Liver (tissue), 9 donors: Measurements from ENCODE around the gene CALR. TPM values are rescaled to one million over a fixed set of nuclear protein-coding genes. Genes with fewer than 3 reads are reported as not detected.
A peak's percentile ranks its signal among the peaks of the same experiment; 100 is the strongest.

Source experiments
- DNase-seq: peaks from one replicate; pipeline ENCODE4 v3.0.0-alpha.2; 2017; ENCODE audit warnings: low spot score
- H3K27ac ChIP-seq, 2 donors: one replicate each; pipeline ENCODE4 v1.7.0; 2013; ENCODE audit warnings: inconsistent platforms in 2 of 2, low read length in 2 of 2, control low read depth in 1 of 2, low read depth in 1 of 2, mild to moderate bottlenecking in 1 of 2
- H3K27me3 ChIP-seq, 4 donors: one replicate each; pipeline versions ENCODE4 v1.6.1 to v1.7.0; 2013; ENCODE audit warnings: low read length in 3 of 4, inconsistent platforms in 1 of 4, mild to moderate bottlenecking in 1 of 4, moderate library complexity in 1 of 4; ENCODE audit not compliant: control insufficient read depth in 4 of 4, insufficient read depth in 4 of 4
- H3K36me3 ChIP-seq, 4 donors: one replicate each; pipeline versions ENCODE4 v1.6.1 to v1.7.0; 2013; ENCODE audit warnings: low read length in 3 of 4, mild to moderate bottlenecking in 3 of 4, low read depth in 1 of 4, moderate library complexity in 1 of 4; ENCODE audit not compliant: control insufficient read depth in 4 of 4, insufficient read depth in 3 of 4
- H3K4me1 ChIP-seq, 4 donors: one replicate each; pipeline versions ENCODE4 v1.6.1 to v1.7.0; 2013; ENCODE audit warnings: low read length in 3 of 4, mild to moderate bottlenecking in 3 of 4, moderate library complexity in 1 of 4; ENCODE audit not compliant: control insufficient read depth in 4 of 4, insufficient read depth in 4 of 4
- H3K4me3 ChIP-seq, 3 donors: one replicate each; pipeline versions ENCODE4 v1.6.1 to v1.7.0; 2013; ENCODE audit warnings: low read length in 3 of 3, control low read depth in 1 of 3, low read depth in 1 of 3, mild to moderate bottlenecking in 1 of 3
- H3K9ac ChIP-seq, 2 donors: one replicate each; pipeline ENCODE4 v1.7.0; 2013; ENCODE audit warnings: low read length in 2 of 2, mild to moderate bottlenecking in 2 of 2, moderate library complexity in 2 of 2, control low read depth in 1 of 2, low read depth in 1 of 2
- H3K9me3 ChIP-seq, 4 donors: one replicate each; pipeline versions ENCODE4 v1.6.1 to v1.7.0; 2013; ENCODE audit warnings: low read length in 3 of 4; ENCODE audit not compliant: control insufficient read depth in 4 of 4
- EGR1 ChIP-seq, 2 donors: IDR thresholded peaks; 2 replicates each; pipeline ENCODE4 v1.6.1; 2016 to 2018; ENCODE audit warnings: antibody characterized with exemption in 2 of 2, low read depth in 2 of 2
- FOXA1 ChIP-seq: IDR thresholded peaks from 2 replicates; pipeline ENCODE4 v1.6.1; 2016; ENCODE audit warnings: antibody characterized with exemption
- FOXA2 ChIP-seq: IDR thresholded peaks from 2 replicates; pipeline ENCODE4 v1.6.1; 2016; ENCODE audit warnings: antibody characterized with exemption
- GABPA ChIP-seq, 2 donors: IDR thresholded peaks in 1 of 2; conservative IDR thresholded peaks in 1 of 2; 2 replicates each; pipeline ENCODE4 v1.6.1; 2016; ENCODE audit warnings: antibody characterized with exemption in 2 of 2, mild to moderate bottlenecking in 1 of 2, moderate library complexity in 1 of 2
- HNF4A ChIP-seq, 2 donors: conservative IDR thresholded peaks; 2 replicates each; pipeline ENCODE4 v1.6.1; 2016; ENCODE audit warnings: antibody characterized with exemption in 2 of 2, mild to moderate bottlenecking in 2 of 2
- HNF4G ChIP-seq: IDR thresholded peaks from 2 replicates; pipeline ENCODE4 v1.6.1; 2016; ENCODE audit warnings: antibody characterized with exemption
- JUND ChIP-seq, 2 donors: IDR thresholded peaks; 2 replicates each; pipeline ENCODE4 v1.6.1; 2016; ENCODE audit warnings: antibody characterized with exemption in 2 of 2
- NR2F2 ChIP-seq: IDR thresholded peaks from 2 replicates; pipeline ENCODE4 v1.6.1; 2016; ENCODE audit warnings: antibody characterized with exemption
- RAD21 ChIP-seq, 2 donors: IDR thresholded peaks; 2 replicates each; pipeline ENCODE4 v1.6.1; 2016; ENCODE audit warnings: antibody characterized with exemption in 2 of 2, mild to moderate bottlenecking in 2 of 2
- RXRA ChIP-seq, 2 donors: IDR thresholded peaks; 2 replicates each; pipeline ENCODE4 v1.6.1; 2017 to 2018; ENCODE audit warnings: antibody characterized with exemption in 2 of 2, mild to moderate bottlenecking in 1 of 2
- SP1 ChIP-seq: IDR thresholded peaks from 2 replicates; pipeline ENCODE4 v1.6.1; 2018; ENCODE audit warnings: antibody characterized with exemption, mild to moderate bottlenecking
- YY1 ChIP-seq: IDR thresholded peaks from 2 replicates; pipeline ENCODE4 v1.6.1; 2016; ENCODE audit warnings: antibody characterized with exemption, mild to moderate bottlenecking
- WGBS: extraction: QIAGEN DNeasy Blood & Tissue Kit; methylation state at CpG from one replicate; pipeline ENCODE4 v1.1.7; 2013; 5-methylcytosine and 5-hydroxymethylcytosine counted together
- polyA plus RNA-seq, 2 donors: library from polyadenylated mRNA; stranded (reverse) in 1 of 2; unstranded in 1 of 2; fragments of 200-250 nt in 1 of 2; fragments of >200 nt in 1 of 2; fragmentation: Nextera tagmentation in 1 of 2; extraction: Ambion mirVana in 1 of 2; gene quantifications; one replicate each; pipeline versions ENCODE4 v1.2.1 to v1.2.3, GENCODE V29; 2013 to 2015
- total RNA-seq, 2 donors: library from RNA; depleted of rRNA; stranded (reverse); fragments of >200 nt; gene quantifications; one replicate each; pipeline ENCODE4 v1.2.3, GENCODE V29; 2014
- TF ChIP-seq, protein P1 (sequence below): IDR thresholded peaks from 2 replicates; pipeline ENCODE4 v1.6.1; 2016; ENCODE audit warnings: antibody characterized with exemption
- TF ChIP-seq, protein P2 (sequence below): fragments of 150-350 bp; IDR thresholded peaks from 2 replicates; pipeline ENCODE4 v1.5.1; 2017; ENCODE audit warnings: improper control_type of control experiment, low read depth, low read length; ENCODE audit not compliant: missing input control
- TF ChIP-seq, protein P3 (sequence below): IDR thresholded peaks from 2 replicates; pipeline ENCODE4 v1.6.1; 2016; ENCODE audit warnings: antibody characterized with exemption
- TF ChIP-seq, protein P4 (sequence below): IDR thresholded peaks from 2 replicates; pipeline ENCODE4 v1.6.1; 2016; ENCODE audit warnings: antibody characterized with exemption, mild to moderate bottlenecking
- donor health status: healthy.
- donor health status: healthy.
- donor health status: healthy.
- donor health status: healthy.
- donor health status: healthy.

The CALR gene
- total and polyA plus RNA-seq, 4 donors: 618 to 1,316 (median 1,070) TPM

DNA sequence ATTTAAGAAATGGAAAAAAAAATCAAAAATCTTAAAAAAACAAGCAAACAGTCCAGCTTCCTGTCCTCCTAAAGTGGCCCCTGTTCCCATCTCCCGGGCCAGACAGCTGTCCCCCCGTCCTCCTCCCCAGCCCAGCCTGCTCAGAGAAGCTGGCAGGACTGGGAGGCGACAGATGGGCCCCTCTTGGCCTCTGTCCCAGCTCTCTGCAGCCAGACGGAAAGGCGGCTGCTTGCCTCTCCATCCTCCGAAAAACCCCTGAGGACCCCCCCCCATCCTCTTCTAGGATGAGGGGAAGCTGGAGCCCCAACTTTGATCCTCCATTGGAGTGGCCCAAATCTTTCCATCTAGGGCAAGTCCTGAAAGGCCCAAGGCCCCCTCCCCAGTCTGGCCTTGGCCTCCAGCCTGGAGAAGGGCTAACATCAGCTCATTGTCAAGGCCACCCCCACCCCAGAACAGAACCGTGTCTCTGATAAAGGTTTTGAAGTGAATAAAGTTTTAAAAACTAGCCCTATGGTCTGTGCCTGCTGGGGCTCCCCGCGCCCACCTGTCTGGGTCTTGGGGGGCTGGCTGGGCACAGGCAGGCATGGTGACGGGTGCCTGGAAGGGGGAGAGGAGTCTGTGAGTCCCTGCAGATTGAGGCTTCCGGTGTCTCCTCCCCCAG is 14.9 kb downstream of the CALR start:
- H3K4me1 ChIP-seq: peaks cover 5 to 18% (median 14%) of the 10 kb centered on the region in 4 donors
- peak overlapping the region; percentile 20 to 43 for H3K27ac ChIP-seq
- no peak for TF ChIP-seq RXRA (IDR thresholded peaks at IDR 0.05)
- TF ChIP-seq, protein P1, sequence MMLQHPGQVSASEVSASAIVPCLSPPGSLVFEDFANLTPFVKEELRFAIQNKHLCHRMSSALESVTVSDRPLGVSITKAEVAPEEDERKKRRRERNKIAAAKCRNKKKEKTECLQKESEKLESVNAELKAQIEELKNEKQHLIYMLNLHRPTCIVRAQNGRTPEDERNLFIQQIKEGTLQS: no peak
- no peak for TF ChIP-seq SP1
- TF ChIP-seq, protein P2, sequence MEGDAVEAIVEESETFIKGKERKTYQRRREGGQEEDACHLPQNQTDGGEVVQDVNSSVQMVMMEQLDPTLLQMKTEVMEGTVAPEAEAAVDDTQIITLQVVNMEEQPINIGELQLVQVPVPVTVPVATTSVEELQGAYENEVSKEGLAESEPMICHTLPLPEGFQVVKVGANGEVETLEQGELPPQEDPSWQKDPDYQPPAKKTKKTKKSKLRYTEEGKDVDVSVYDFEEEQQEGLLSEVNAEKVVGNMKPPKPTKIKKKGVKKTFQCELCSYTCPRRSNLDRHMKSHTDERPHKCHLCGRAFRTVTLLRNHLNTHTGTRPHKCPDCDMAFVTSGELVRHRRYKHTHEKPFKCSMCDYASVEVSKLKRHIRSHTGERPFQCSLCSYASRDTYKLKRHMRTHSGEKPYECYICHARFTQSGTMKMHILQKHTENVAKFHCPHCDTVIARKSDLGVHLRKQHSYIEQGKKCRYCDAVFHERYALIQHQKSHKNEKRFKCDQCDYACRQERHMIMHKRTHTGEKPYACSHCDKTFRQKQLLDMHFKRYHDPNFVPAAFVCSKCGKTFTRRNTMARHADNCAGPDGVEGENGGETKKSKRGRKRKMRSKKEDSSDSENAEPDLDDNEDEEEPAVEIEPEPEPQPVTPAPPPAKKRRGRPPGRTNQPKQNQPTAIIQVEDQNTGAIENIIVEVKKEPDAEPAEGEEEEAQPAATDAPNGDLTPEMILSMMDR: no peak
- TF ChIP-seq JUND (IDR thresholded peaks at IDR 0.05): no peak
- TF ChIP-seq HNF4G: no peak
- TF ChIP-seq NR2F2: no peak
- no peak for TF ChIP-seq FOXA1
- TF ChIP-seq HNF4A (conservative IDR thresholded peaks at IDR 0.05): no peak
- TF ChIP-seq GABPA (IDR thresholded peaks at IDR 0.05 in 1 of 2, conservative IDR thresholded peaks at IDR 0.05 in 1 of 2): no peak
- no peak for TF ChIP-seq RAD21 (IDR thresholded peaks at IDR 0.05)
- TF ChIP-seq, protein P3, sequence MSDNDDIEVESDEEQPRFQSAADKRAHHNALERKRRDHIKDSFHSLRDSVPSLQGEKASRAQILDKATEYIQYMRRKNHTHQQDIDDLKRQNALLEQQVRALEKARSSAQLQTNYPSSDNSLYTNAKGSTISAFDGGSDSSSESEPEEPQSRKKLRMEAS: no peak
- no peaks in the 10 kb centered on the region for H3K27me3 ChIP-seq
- H3K4me3 ChIP-seq: no peak overlapping the region
- no peaks in the 10 kb centered on the region for H3K9me3 ChIP-seq
- no peak overlapping the region for H3K9ac ChIP-seq
- WGBS: 73% methylated on average over 11 of the region's 11 CpGs
- peaks cover 18 to 41% (median 23%) of the 10 kb centered on the region in 4 donors for H3K36me3 ChIP-seq
- no peak for DNase-seq

DNA sequence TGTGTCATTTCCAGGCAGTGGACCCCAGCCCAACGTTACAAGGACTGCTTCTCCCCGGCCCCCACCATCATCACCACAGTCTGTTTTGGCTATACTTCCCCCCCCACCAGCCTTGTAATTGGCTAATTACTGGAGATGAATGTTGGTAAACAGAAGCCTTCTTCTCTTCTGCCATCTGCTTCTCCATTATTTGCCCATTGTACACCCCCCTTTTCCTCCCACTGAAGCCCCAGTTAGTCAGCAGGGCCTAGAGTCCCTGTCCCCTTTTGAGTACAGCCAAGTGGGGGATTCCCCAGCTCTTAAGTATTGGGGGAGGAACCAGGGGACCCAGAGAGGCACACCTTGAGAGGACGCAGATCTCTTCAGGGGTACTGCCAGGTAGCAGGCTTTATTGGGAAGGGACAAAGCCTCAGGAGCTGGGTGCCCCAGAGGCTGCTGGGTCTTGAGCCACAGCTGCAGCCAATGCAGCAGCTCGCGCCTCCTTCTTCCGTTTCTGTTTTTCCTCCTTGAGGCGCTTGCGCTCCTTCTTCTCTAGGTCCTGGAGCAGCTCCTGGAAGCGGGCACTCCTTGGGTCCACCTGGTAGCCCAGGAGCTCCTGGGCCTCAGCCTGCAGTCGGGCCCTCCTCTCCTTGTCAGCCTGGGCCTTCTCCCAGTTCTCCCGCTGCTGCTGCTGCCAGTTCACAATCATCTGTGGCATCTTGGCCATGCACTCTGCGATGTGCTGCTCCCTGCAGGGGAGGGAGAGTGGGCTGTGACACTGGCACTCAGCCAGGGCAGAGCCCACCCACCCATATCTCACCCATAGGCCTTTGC is 15.6 kb downstream of the CALR start:
- Histone ChIP-seq H3K36me3 (peaks cover 12 to 34% (median 16%) of the 10 kb centered on the region in 4 donors), H3K4me3 (no peak overlapping the region), H3K9ac (no peak overlapping the region), H3K9me3 (no peaks in the 10 kb centered on the region), H3K27ac (peak overlapping the region; percentile 20 to 43), H3K27me3 (no peaks in the 10 kb centered on the region), H3K4me1 (peaks cover 5 to 18% (median 14%) of the 10 kb centered on the region in 4 donors)
- no peak for TF ChIP-seq GABPA (IDR thresholded peaks at IDR 0.05 in 1 of 2, conservative IDR thresholded peaks at IDR 0.05 in 1 of 2)
- no peak for TF ChIP-seq HNF4G
- TF ChIP-seq JUND (IDR thresholded peaks at IDR 0.05): no peak
- TF ChIP-seq, protein P1: no peak
- no peak for TF ChIP-seq SP1
- no peak for TF ChIP-seq FOXA2
- TF ChIP-seq HNF4A (conservative IDR thresholded peaks at IDR 0.05): no peak
- TF ChIP-seq, protein P4, sequence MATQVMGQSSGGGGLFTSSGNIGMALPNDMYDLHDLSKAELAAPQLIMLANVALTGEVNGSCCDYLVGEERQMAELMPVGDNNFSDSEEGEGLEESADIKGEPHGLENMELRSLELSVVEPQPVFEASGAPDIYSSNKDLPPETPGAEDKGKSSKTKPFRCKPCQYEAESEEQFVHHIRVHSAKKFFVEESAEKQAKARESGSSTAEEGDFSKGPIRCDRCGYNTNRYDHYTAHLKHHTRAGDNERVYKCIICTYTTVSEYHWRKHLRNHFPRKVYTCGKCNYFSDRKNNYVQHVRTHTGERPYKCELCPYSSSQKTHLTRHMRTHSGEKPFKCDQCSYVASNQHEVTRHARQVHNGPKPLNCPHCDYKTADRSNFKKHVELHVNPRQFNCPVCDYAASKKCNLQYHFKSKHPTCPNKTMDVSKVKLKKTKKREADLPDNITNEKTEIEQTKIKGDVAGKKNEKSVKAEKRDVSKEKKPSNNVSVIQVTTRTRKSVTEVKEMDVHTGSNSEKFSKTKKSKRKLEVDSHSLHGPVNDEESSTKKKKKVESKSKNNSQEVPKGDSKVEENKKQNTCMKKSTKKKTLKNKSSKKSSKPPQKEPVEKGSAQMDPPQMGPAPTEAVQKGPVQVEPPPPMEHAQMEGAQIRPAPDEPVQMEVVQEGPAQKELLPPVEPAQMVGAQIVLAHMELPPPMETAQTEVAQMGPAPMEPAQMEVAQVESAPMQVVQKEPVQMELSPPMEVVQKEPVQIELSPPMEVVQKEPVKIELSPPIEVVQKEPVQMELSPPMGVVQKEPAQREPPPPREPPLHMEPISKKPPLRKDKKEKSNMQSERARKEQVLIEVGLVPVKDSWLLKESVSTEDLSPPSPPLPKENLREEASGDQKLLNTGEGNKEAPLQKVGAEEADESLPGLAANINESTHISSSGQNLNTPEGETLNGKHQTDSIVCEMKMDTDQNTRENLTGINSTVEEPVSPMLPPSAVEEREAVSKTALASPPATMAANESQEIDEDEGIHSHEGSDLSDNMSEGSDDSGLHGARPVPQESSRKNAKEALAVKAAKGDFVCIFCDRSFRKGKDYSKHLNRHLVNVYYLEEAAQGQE: no peak
- TF ChIP-seq, protein P2: no peak
- no peak for TF ChIP-seq NR2F2
- no peak for TF ChIP-seq EGR1 (IDR thresholded peaks at IDR 0.05; ENCODE audit: low read depth in 2 of 2)
- no peak for TF ChIP-seq FOXA1
- TF ChIP-seq, protein P3: no peak
- TF ChIP-seq YY1: no peak
- 75% methylated on average over 12 of the region's 12 CpGs for WGBS
- no peak for DNase-seq
